HG03565 (cell line): Measurements from ENCODE around the gene S100A12.
"Not testable (repeated sequence)": the region's sequence is repeated elsewhere in the genome, so short reads cannot be mapped to it uniquely, and the experiment has no call there.

Experiments
- ATAC-seq: cut with Tn5 transposase; IDR thresholded peaks from one replicate; pipeline ENCODE4 v1.9.1; 2021; ENCODE audit warnings: mild to moderate bottlenecking, moderate library complexity; ENCODE audit not compliant: unreplicated experiment

The S100A12 gene

GRCh38 chr1:153375511-153375910 lies at the start of gene S100A12:
Gene S100A12 (minus strand): TSS chr1:153375621. CDS start chr1:153374592, 1,029 bp downstream.
- no peak for ATAC-seq

GRCh38 chr1:153422450-153423068 lies 47.1 kb upstream of the S100A12 start:
- no peak for ATAC-seq

- no peak for ATAC-seq
Observed at GRCh38 chr1:153420306-153420705, 44.9 kb upstream of the S100A12 start.

GRCh38 chr1:153419436-153419793 lies 44.0 kb upstream of the S100A12 start:
- not testable (repeated sequence) for ATAC-seq

- not testable (repeated sequence) for ATAC-seq
Observed at GRCh38 chr1:153418758-153419435, 43.5 kb upstream of the S100A12 start.

GRCh38 chr1:153417136-153417888 lies 41.9 kb upstream of the S100A12 start:
- ATAC-seq: no peak

- ATAC-seq: no peak
Observed at GRCh38 chr1:153415850-153416570, 40.6 kb upstream of the S100A12 start, which contains the start of gene S100A7A. Gene S100A7A (plus strand): TSS chr1:153416520. CDS start chr1:153418083, 1,563 bp downstream.

GRCh38 chr1:153413961-153414360 lies 38.5 kb upstream of the S100A12 start:
- not testable (repeated sequence) for ATAC-seq

- not testable (repeated sequence) for ATAC-seq
Observed at GRCh38 chr1:153407274-153407673, 31.9 kb upstream of the S100A12 start.

GRCh38 chr1:153405825-153406599 lies 30.6 kb upstream of the S100A12 start:
- ATAC-seq: not testable (repeated sequence)

- no peak for ATAC-seq
Observed at GRCh38 chr1:153404768-153405167, 29.3 kb upstream of the S100A12 start.

GRCh38 chr1:153404086-153404635 lies 28.7 kb upstream of the S100A12 start:
- ATAC-seq: no peak

GRCh38 chr1:153403421-153404085 lies 28.1 kb upstream of the S100A12 start:
- ATAC-seq: no peak

- ATAC-seq: no peak
Observed at GRCh38 chr1:153402226-153402625, 26.8 kb upstream of the S100A12 start.

GRCh38 chr1:153401461-153401860 lies 26.0 kb upstream of the S100A12 start:
- no peak for ATAC-seq

GRCh38 chr1:153400244-153400643 lies 24.8 kb upstream of the S100A12 start:
- no peak for ATAC-seq

GRCh38 chr1:153399401-153400055 lies 24.1 kb upstream of the S100A12 start:
- ATAC-seq: no peak

GRCh38 chr1:153397924-153398651 lies 22.7 kb upstream of the S100A12 start:
- ATAC-seq: no peak
